ENCODE measurements around the gene CLEC3B. TPM values are rescaled to one million over a fixed set of nuclear protein-coding genes. Genes with fewer than 3 reads are reported as not detected.
"Not testable (repeated sequence)": the region's sequence is repeated elsewhere in the genome, so short reads cannot be mapped to it uniquely, and the experiment has no call there.

The CLEC3B gene
- total and polyA plus RNA-seq, 11 donors: 34.8 to 205 (median 73.6) TPM

DNA sequence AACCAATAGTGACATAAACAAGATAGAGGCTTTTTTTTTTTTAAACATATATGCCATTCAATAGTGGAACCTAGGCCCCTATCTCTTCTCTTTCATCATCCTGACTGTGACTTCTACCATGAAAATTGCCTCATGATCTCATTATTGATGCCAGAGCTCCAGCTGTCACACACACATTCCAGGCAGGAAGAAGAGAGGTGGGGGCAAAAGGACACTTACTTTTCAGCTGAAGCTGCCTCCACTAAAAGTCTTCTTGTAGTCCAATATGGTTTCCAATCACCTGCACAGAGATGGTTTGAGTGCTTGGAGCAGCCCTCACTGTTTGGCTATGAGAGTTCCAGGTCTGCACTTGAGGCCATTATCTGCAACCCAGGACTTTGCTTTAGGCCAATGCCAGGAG lies 45.0 kb downstream of the CLEC3B start:
- intact Hi-C loops (cut with DNase I): no loop called here
- TF ChIP-seq, protein P1, sequence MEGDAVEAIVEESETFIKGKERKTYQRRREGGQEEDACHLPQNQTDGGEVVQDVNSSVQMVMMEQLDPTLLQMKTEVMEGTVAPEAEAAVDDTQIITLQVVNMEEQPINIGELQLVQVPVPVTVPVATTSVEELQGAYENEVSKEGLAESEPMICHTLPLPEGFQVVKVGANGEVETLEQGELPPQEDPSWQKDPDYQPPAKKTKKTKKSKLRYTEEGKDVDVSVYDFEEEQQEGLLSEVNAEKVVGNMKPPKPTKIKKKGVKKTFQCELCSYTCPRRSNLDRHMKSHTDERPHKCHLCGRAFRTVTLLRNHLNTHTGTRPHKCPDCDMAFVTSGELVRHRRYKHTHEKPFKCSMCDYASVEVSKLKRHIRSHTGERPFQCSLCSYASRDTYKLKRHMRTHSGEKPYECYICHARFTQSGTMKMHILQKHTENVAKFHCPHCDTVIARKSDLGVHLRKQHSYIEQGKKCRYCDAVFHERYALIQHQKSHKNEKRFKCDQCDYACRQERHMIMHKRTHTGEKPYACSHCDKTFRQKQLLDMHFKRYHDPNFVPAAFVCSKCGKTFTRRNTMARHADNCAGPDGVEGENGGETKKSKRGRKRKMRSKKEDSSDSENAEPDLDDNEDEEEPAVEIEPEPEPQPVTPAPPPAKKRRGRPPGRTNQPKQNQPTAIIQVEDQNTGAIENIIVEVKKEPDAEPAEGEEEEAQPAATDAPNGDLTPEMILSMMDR (IDR thresholded peaks at IDR 0.05): no peak
- no peak for TF ChIP-seq POLR2A (IDR thresholded peaks at IDR 0.05)
- H3K36me3 ChIP-seq: no peaks in the 10 kb centered on the region
- H3K4me1 ChIP-seq: peaks cover 0 to 15% (median 0%) of the 10 kb centered on the region in 12 donors
- no peak overlapping the region for H3K4me3 ChIP-seq
- H3K27ac ChIP-seq: no peak overlapping the region
- ATAC-seq (no peak), DNase-seq (no peak)
- peaks cover 0 to 5% (median 0%) of the 10 kb centered on the region in 12 donors for H3K9me3 ChIP-seq
- no peaks in the 10 kb centered on the region for H3K27me3 ChIP-seq

DNA sequence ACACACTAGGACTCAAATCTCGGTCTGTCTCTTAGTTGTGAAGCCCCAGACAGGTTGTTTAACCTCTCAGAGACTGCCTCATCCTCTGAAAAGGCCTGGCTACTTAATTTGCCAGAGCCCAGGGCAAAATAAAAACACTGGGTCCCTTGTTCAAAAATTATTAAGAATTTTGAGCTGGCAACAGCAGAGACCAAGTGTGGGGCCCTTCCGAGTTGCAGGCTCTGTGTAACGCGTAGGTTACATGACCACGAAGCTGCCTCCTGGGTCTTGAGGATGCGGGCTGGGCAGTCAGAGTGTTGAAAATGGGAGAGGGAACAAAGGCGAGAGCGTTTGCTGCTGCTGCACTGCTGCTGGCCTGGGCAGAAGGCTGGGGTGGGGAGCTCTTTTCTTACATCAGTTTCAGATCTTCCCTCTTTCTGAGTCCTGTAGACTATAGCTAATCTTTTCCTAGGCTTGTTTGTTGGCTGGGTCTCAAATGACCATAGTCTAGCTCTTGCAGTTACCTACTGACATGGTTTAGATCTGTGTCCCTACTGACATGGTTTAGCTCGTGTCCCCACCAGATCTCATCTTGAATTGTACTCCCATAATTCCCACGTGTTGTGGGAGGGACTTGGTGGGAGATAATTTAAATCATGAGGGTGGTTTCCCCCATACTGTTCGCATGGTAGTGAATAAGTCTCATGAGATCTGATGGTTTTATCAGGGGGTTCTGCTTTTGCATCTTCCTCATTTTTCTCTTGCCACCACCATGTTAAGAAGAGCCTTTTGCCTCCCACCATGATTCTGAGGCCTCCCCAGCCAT lies 49.9 kb downstream of the CLEC3B start:
- Histone ChIP-seq H3K36me3 (no peaks in the 10 kb centered on the region), H3K4me3 (no peak overlapping the region), H3K27ac (peak overlapping the region in 1 of 12 donors; percentile 55), H3K27me3 (no peaks in the 10 kb centered on the region), H3K4me1 (peaks cover 0 to 15% (median 0%) of the 10 kb centered on the region in 12 donors), H3K9me3 (peaks cover 0 to 5% (median 0%) of the 10 kb centered on the region in 12 donors)
- ATAC-seq: no peak
- intact Hi-C loops (cut with DNase I): no loop called here
- 67 to 84% (median 74%) methylated on average over 11 of the region's 11 CpGs for WGBS, 4 donors
- no peak for DNase-seq
- no peak for TF ChIP-seq POLR2A (IDR thresholded peaks at IDR 0.05)
- TF ChIP-seq, protein P1 (IDR thresholded peaks at IDR 0.05): no peak

DNA sequence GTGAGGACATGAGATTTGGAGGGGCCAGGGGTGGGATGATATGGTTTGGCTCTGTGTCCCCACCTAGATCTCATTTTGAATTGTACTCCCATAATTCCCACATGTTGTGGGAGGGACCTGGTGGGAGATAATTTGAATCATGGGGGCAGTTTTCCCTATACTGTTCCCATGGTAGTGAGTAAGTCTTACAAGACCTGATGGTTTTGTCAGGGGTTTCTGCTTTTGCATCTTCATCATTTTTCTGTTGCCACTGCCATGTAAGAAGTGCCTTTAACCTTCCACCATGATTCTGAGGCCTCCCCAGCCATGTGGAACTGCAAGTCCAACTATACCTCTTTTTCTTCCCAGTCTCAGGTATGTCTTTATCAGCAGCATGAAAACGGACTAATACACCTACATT lies 52.2 kb downstream of the CLEC3B start:
- H3K27ac ChIP-seq; ATAC-seq; H3K27me3 ChIP-seq; H3K36me3 ChIP-seq; DNase-seq; H3K9me3 ChIP-seq; H3K4me3 ChIP-seq; intact Hi-C loops (cut with DNase I): not testable (repeated sequence)
- WGBS, 4 donors: 0 to 96% (median 66%) methylated on average over 1 of the region's 1 CpG
- H3K4me1 ChIP-seq: peaks cover 0 to 15% (median 0%) of the 10 kb centered on the region in 12 donors

DNA sequence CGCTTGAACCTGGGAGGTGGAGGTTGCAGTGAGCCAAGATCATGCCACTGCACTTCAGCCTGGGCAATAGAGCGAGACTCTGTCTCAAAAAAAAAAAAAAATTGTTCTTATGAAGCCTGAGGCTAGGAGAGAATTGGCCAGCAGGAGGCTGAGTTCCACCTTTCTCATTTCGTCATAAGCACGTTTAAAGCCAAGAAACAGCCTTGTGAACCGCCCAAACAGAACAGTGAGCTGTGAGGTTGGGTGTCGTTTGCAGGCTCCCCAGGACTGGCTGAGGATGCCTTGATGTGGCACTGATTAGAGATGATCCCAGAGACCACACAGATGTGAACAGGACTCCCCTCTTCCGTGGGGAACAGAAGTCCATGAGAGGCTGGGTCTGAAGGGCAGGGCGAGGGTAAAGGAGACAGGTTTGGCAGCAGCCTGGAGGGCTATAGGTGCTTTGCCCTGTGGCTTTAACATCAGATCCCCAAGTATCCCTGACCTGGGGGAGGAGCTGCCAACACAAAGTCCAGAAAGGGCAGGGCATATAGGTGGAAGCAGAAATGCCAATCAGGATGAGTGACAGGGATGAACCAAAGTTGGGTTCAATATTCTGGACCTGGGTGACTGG lies 52.9 kb downstream of the CLEC3B start:
- Histone ChIP-seq H3K4me3 (no peak overlapping the region), H3K9me3 (no peaks in the 10 kb centered on the region), H3K27ac (no peak overlapping the region), H3K4me1 (peaks cover 0 to 15% (median 0%) of the 10 kb centered on the region in 12 donors), H3K27me3 (no peaks in the 10 kb centered on the region), H3K36me3 (no peaks in the 10 kb centered on the region)
- 72 to 82% (median 76%) methylated on average over 8 of the region's 8 CpGs for WGBS, 4 donors
- ATAC-seq: peak in 1 of 4 donors; percentile 34
- no peak for TF ChIP-seq POLR2A (IDR thresholded peaks at IDR 0.05)
- TF ChIP-seq, protein P1 (IDR thresholded peaks at IDR 0.05): no peak
- no peak for DNase-seq
- intact Hi-C loops (cut with DNase I): no loop called here
